Stimulated activated CD8-positive, alpha-beta memory T cell treated with anti-CD3 and anti-CD28 coated beads, Interleukin-7, amount 100 ng/mL, for 24 hours (primary cell): ENCODE measurements around the gene EXOC7.

Source experiments
- DNase-seq: peaks from one replicate; pipeline ENCODE4 v3.0.0-alpha.2; 2020; ENCODE audit warnings: low read depth

Gene EXOC7

GRCh38 chr17:76121932-76122430 is 18.4 kb upstream of the EXOC7 start:
- DNase-seq, result no peak

- no peak for DNase-seq
Measured at GRCh38 chr17:76120658-76121008, 17.0 kb upstream of the EXOC7 start.

- DNase-seq, result no peak
Measured at GRCh38 chr17:76119409-76120371, 16.1 kb upstream of the EXOC7 start.

- DNase-seq, result no peak
Measured at GRCh38 chr17:76115138-76115754, 11.7 kb upstream of the EXOC7 start.

- DNase-seq, result no peak
Measured at GRCh38 chr17:76111956-76112355, 8.4 kb upstream of the EXOC7 start.

GRCh38 chr17:76107509-76107908 is 3.9 kb upstream of the EXOC7 start:
- DNase-seq, result no peak

GRCh38 chr17:76106703-76107102 is 3.1 kb upstream of the EXOC7 start:
- DNase-seq, result no peak

GRCh38 chr17:76104896-76105231 is 1.3 kb upstream of the EXOC7 start:
- DNase-seq, result no peak

- DNase-seq, result no peak
Measured at GRCh38 chr17:76104140-76104895, 731 bp upstream of the EXOC7 start.

GRCh38 chr17:76102944-76103273 is 678 bp downstream of the EXOC7 start:
- DNase-seq, result no peak

- no peak for DNase-seq
Measured at GRCh38 chr17:76097716-76098295, 5.8 kb downstream of the EXOC7 start.

GRCh38 chr17:76095943-76096342 is 7.6 kb downstream of the EXOC7 start:
- no peak for DNase-seq

- DNase-seq, result no peak
Measured at GRCh38 chr17:76094046-76094445, 9.5 kb downstream of the EXOC7 start.

- DNase-seq, result no peak
Measured at GRCh38 chr17:76092526-76093413, 10.8 kb downstream of the EXOC7 start.

- no peak for DNase-seq
Measured at GRCh38 chr17:76091526-76092286, 11.9 kb downstream of the EXOC7 start.

- no peak for DNase-seq
Measured at GRCh38 chr17:76090517-76091129, 13.0 kb downstream of the EXOC7 start.

GRCh38 chr17:76089680-76090516 is 13.7 kb downstream of the EXOC7 start:
- DNase-seq, result no peak

- no peak for DNase-seq
Measured at GRCh38 chr17:76088868-76089576, 14.6 kb downstream of the EXOC7 start.
